Neural cell (in vitro differentiated cells): Measurements from ENCODE around the gene IGF2BP2. TPM values are rescaled to one million over a fixed set of nuclear protein-coding genes. Genes with fewer than 3 reads are reported as not detected.

Source experiments
- H2AFZ ChIP-seq: fragments of 200-600, 300-800 bp; sonication (generic), shearing (Covaris generic); 2 replicates; pipeline ENCODE4 v1.6.0; 2014; ENCODE audit warnings: low read depth, mild to moderate bottlenecking, antibody characterized with exemption, low read length, moderate library complexity
- H3F3A ChIP-seq: fragments of 200-600 bp; shearing (Covaris generic); 2 replicates; pipeline ENCODE4 v1.6.1; 2016; ENCODE audit warnings: mild to moderate bottlenecking, moderate library complexity, mixed read lengths, antibody characterized with exemption, low read length; ENCODE audit not compliant: insufficient read depth, poor library complexity, severe bottlenecking
- H3K27ac ChIP-seq: fragments of 200-600, 300-800 bp; sonication (generic), shearing (Covaris generic); 2 replicates; pipeline ENCODE4 v1.5.1; 2014; ENCODE audit warnings: mild to moderate bottlenecking, low read length, moderate library complexity
- H3K27me3 ChIP-seq: fragments of 300-800, 200-600 bp; sonication (generic), shearing (Covaris generic); 2 replicates; pipeline ENCODE4 v1.6.0; 2014; ENCODE audit warnings: mild to moderate bottlenecking, low read depth, low read length, moderate library complexity; ENCODE audit not compliant: insufficient read depth
- H3K36me3 ChIP-seq: fragments of 300-800, 200-600 bp; sonication (generic), shearing (Covaris generic); 2 replicates; pipeline ENCODE4 v1.5.1; 2014; ENCODE audit warnings: mild to moderate bottlenecking, antibody characterized with exemption, low read length, moderate library complexity; ENCODE audit not compliant: insufficient read depth
- H3K4me2 ChIP-seq: fragments of 300-800, 200-600 bp; sonication (generic), shearing (Covaris generic); 2 replicates; pipeline ENCODE4 v1.6.0; 2014; ENCODE audit warnings: mild to moderate bottlenecking, low read length
- H3K4me3 ChIP-seq: fragments of 300-800, 200-600 bp; sonication (generic), shearing (Covaris generic); 2 replicates; pipeline ENCODE4 v1.5.1; 2014; ENCODE audit warnings: mild to moderate bottlenecking, low read length, moderate library complexity
- H3K79me2 ChIP-seq: fragments of 200-600 bp; shearing (Covaris generic); replicated peaks from 2 replicates; pipeline ENCODE4 v1.6.0; 2014; ENCODE audit warnings: mild to moderate bottlenecking, low read length, moderate library complexity; ENCODE audit not compliant: insufficient read depth
- H3K9ac ChIP-seq: fragments of 300-800, 200-600 bp; sonication (generic), shearing (Covaris generic); 2 replicates; pipeline ENCODE4 v1.6.1; 2016; ENCODE audit warnings: mild to moderate bottlenecking, low read length, mixed read lengths
- H3K9me2 ChIP-seq: fragments of 200-600 bp; shearing (Covaris generic); 2 replicates; pipeline ENCODE4 v1.6.1; 2016; ENCODE audit warnings: mild to moderate bottlenecking, low read length, mixed read lengths; ENCODE audit not compliant: insufficient read depth
- H3K9me3 ChIP-seq: fragments of 200-600, 300-800 bp; sonication (generic), shearing (Covaris generic); 2 replicates; pipeline ENCODE4 v1.6.1; 2016; ENCODE audit warnings: mild to moderate bottlenecking, mixed run types, low read length, moderate library complexity, mixed read lengths
- H4K20me1 ChIP-seq: fragments of 200-600 bp; shearing (Covaris generic); 2 replicates; pipeline ENCODE4 v1.6.1; 2016; ENCODE audit warnings: mild to moderate bottlenecking, mixed run types; ENCODE audit not compliant: insufficient read depth
- EZH2 ChIP-seq: fragments of 200-600, 300-800 bp; shearing (Covaris generic), sonication (generic); IDR thresholded peaks from 2 replicates; pipeline ENCODE4 v1.6.1; 2014; ENCODE audit warnings: antibody characterized with exemption, low read length, borderline replicate concordance, mild to moderate bottlenecking; ENCODE audit not compliant: insufficient read depth, poor library complexity, severe bottlenecking
- POLR2AphosphoS5 ChIP-seq: IDR thresholded peaks from 2 replicates; pipeline ENCODE4 v1.6.1; 2012
- REST ChIP-seq: IDR thresholded peaks from 2 replicates; pipeline ENCODE4 v1.6.1; 2012; ENCODE audit warnings: borderline replicate concordance
- SMC3 ChIP-seq: fragments of 450-650 bp; conservative IDR thresholded peaks from 2 replicates; pipeline ENCODE4 v1.6.1; 2014; ENCODE audit warnings: antibody characterized with exemption, mild to moderate bottlenecking, moderate library complexity; ENCODE audit not compliant: poor library complexity
- TAF1 ChIP-seq: IDR thresholded peaks from 2 replicates; pipeline ENCODE4 v1.6.1; 2012; ENCODE audit warnings: low read depth
- polyA plus RNA-seq: library from polyadenylated mRNA; depleted of rRNA; stranded (reverse); fragments of >200 nt; gene quantifications from 2 replicates; pipeline ENCODE4 v1.2.3, GENCODE V29; 2014
- TF ChIP-seq, protein P1 (sequence below): fragments of 450-650 bp; IDR thresholded peaks from 2 replicates; pipeline ENCODE4 v1.5.1; 2014; ENCODE audit warnings: antibody characterized with exemption, mild to moderate bottlenecking, moderate library complexity; ENCODE audit not compliant: poor library complexity, severe bottlenecking

Gene IGF2BP2
- polyA plus RNA-seq, 1 donor from 2014 or later = 46.6 TPM

DNA sequence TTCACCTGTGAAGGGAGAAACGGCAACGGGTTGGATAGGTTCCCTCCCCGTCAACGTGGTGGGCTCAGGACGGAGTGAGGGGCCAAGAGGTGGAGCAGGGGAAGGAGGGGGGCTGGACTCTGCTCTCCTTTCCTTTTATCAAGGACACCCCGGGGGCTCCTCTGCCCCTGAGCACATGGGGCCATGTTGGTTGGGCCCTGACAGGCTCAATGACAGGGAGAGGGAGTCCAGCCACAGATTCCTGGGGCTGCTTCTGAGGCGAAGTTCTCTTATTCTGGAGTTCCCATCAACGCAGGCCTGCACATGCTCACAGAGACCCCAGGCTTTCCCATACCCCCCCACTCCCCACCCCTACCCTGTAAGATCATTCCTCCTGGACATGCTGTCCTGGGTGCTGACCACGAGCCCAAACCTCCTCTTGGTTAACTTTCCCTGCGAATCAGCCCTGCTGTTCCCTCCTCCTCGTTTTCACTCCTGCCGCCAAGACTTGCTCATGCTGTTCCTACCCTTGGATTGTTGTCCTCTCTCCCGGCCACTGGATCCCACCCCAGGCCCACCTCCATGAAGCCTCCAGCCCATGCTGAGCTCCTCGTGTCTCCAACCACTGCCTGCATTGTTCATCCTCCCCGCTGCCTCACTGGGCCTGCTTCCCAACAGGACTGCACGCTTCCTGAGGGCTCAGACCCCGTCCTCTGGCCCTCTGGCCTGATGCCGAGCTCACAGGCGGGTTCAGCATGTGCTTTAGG is 177.5 kb downstream of the IGF2BP2 start:
- no peak overlapping the region for H3K4me3 ChIP-seq
- no peaks in the 10 kb centered on the region for H3K27me3 ChIP-seq
- peaks cover 8% of the 10 kb centered on the region for H3K36me3 ChIP-seq
- H3K9ac ChIP-seq = no peak overlapping the region
- H4K20me1 ChIP-seq = no peaks in the 10 kb centered on the region
- H3F3A ChIP-seq = no peaks in the 10 kb centered on the region
- H2AFZ ChIP-seq = no peak overlapping the region
- no peak overlapping the region for H3K27ac ChIP-seq
- no peaks in the 10 kb centered on the region for H3K9me3 ChIP-seq
- TF ChIP-seq, protein P1, sequence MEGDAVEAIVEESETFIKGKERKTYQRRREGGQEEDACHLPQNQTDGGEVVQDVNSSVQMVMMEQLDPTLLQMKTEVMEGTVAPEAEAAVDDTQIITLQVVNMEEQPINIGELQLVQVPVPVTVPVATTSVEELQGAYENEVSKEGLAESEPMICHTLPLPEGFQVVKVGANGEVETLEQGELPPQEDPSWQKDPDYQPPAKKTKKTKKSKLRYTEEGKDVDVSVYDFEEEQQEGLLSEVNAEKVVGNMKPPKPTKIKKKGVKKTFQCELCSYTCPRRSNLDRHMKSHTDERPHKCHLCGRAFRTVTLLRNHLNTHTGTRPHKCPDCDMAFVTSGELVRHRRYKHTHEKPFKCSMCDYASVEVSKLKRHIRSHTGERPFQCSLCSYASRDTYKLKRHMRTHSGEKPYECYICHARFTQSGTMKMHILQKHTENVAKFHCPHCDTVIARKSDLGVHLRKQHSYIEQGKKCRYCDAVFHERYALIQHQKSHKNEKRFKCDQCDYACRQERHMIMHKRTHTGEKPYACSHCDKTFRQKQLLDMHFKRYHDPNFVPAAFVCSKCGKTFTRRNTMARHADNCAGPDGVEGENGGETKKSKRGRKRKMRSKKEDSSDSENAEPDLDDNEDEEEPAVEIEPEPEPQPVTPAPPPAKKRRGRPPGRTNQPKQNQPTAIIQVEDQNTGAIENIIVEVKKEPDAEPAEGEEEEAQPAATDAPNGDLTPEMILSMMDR = no peak
- TF ChIP-seq TAF1 = no peak
- no peak for TF ChIP-seq REST
- no peak for TF ChIP-seq POLR2AphosphoS5
- no peak for TF ChIP-seq SMC3
- TF ChIP-seq EZH2 = no peak
- no peaks in the 10 kb centered on the region for H3K9me2 ChIP-seq
- H3K4me2 ChIP-seq = no peak overlapping the region
- H3K79me2 ChIP-seq = no peaks in the 10 kb centered on the region

- no peak overlapping the region for H3K4me3 ChIP-seq
- no peaks in the 10 kb centered on the region for H3K27me3 ChIP-seq
- H3K27ac ChIP-seq = no peak overlapping the region
- no peaks in the 10 kb centered on the region for H3K9me3 ChIP-seq
- TF ChIP-seq REST = no peak
- no peaks in the 10 kb centered on the region for H3K9me2 ChIP-seq
- no peaks in the 10 kb centered on the region for H4K20me1 ChIP-seq
- no peaks in the 10 kb centered on the region for H3K79me2 ChIP-seq
- H2AFZ ChIP-seq = no peak overlapping the region
- no peak overlapping the region for H3K9ac ChIP-seq
- peaks cover 4% of the 10 kb centered on the region for H3K36me3 ChIP-seq
- H3K4me2 ChIP-seq = no peak overlapping the region
- no peaks in the 10 kb centered on the region for H3F3A ChIP-seq
Measured at GRCh38 chr3:185646382-185647133, 178.3 kb downstream of the IGF2BP2 start.
